Stomach (tissue), 9 donors: ENCODE results near the gene FOXJ3. TPM values are rescaled to one million over a fixed set of nuclear protein-coding genes. Genes with fewer than 3 reads are reported as not detected.

ENCODE experiments used
- DNase-seq, 2 donors: peaks; one replicate each; pipeline versions ENCODE4 v3.0.0 to v3.0.0-alpha.2; 2013 to 2019
- H3K27ac ChIP-seq, 5 donors: fragments of 200-600 bp in 4 of 5; sonication (generic) in 4 of 5; one replicate each; pipeline ENCODE4 v1.5.1; 2013 to 2019; ENCODE audit warnings: mild to moderate bottlenecking in 1 of 5, moderate library complexity in 1 of 5
- H3K27me3 ChIP-seq, 3 donors: fragments of 200-600 bp; sonication (generic); one replicate each; pipeline ENCODE4 v1.5.1; 2017 to 2019; ENCODE audit warnings: mixed run types in 1 of 3
- H3K36me3 ChIP-seq, 4 donors: fragments of 200-600 bp; sonication (generic); 1 replicate in 3 of 4; 2 replicates in 1 of 4; pipeline ENCODE4 v1.5.1; 2016 to 2019
- H3K4me1 ChIP-seq, 4 donors: fragments of 200-600 bp; sonication (generic); one replicate each; pipeline ENCODE4 v1.5.1; 2016 to 2019
- H3K4me3 ChIP-seq, 4 donors: fragments of 200-600 bp; sonication (generic) in 3 of 4; one replicate each; pipeline ENCODE4 v1.5.1; 2016 to 2019; ENCODE audit warnings: mild to moderate bottlenecking in 1 of 4
- H3K9me3 ChIP-seq, 4 donors: fragments of 200-600 bp; sonication (generic); one replicate each; pipeline ENCODE4 v1.5.1; 2016 to 2019
- CTCF ChIP-seq, 7 experiments: fragments of 450-650 bp in 4 of 7; fragments of 200-600 bp in 3 of 7; sonication (generic) in 3 of 7; IDR thresholded peaks; one replicate each; pipeline ENCODE4 v1.5.1; 2016 to 2019; ENCODE audit warnings: antibody characterized with exemption in 7 of 7, control low read depth in 2 of 7, mild to moderate bottlenecking in 1 of 7
- EP300 ChIP-seq: sonication (generic); formaldehyde crosslinking; IDR thresholded peaks from one replicate; pipeline ENCODE4 v1.6.1; 2017; ENCODE audit warnings: antibody characterized with exemption
- POLR2A ChIP-seq, 4 donors: fragments of 450-650 bp; IDR thresholded peaks; one replicate each; pipeline ENCODE4 v1.6.1; 2016; ENCODE audit warnings: antibody characterized with exemption in 4 of 4, control low read depth in 2 of 4, mild to moderate bottlenecking in 1 of 4, moderate library complexity in 1 of 4
- POLR2AphosphoS5 ChIP-seq, 3 donors: sonication (generic); formaldehyde crosslinking; IDR thresholded peaks; one replicate each; pipeline ENCODE4 v1.6.1; 2016; ENCODE audit warnings: antibody characterized with exemption in 3 of 3
- WGBS, 5 donors: extraction: QIAGEN DNeasy Blood & Tissue Kit in 3 of 5; methylation state at CpG; one replicate each; pipeline versions ENCODE4 v1.1.5 to v1.1.7; 2013 to 2018; 5-methylcytosine and 5-hydroxymethylcytosine counted together
- intact Hi-C: fragments of 100-400 bp; cut with DNase I; formaldehyde crosslinking; loops from one replicate; pipeline ENCODE4 v1.15.1; 2023; ENCODE audit warnings: low total_unique reads
- polyA plus RNA-seq, 3 donors: library from polyadenylated mRNA; stranded (reverse); fragments of 200-250 nt; gene quantifications; one replicate each; pipeline ENCODE4 v1.2.3, GENCODE V29; 2013
- total RNA-seq, 5 donors: library from RNA; depleted of rRNA; stranded (reverse); fragments of >200 nt; gene quantifications; one replicate each; pipeline versions ENCODE4 v1.1.0 to v1.2.3, GENCODE V29; 2014 to 2016
- donor health status: healthy with polysubstance abuse.
- donor health status: Bipolar disorder and iron deficiency.
- donor health status: healthy.

FOXJ3 gene
- total and polyA plus RNA-seq, 8 donors: 8.3 to 57.3 (median 12.3) TPM

- Histone ChIP-seq H3K27ac (no peak overlapping the region), H3K27me3 (peaks cover 0 to 53% (median 7%) of the 10 kb centered on the region in 3 donors), H3K36me3 (no peaks in the 10 kb centered on the region), H3K4me3 (no peak overlapping the region), H3K9me3 (no peaks in the 10 kb centered on the region), H3K4me1 (no peaks in the 10 kb centered on the region)
- intact Hi-C loops: loop anchor here (10.0 kb wide), 1 partner anchor 605 kb away; the partner anchor contains the start of gene CLDN19
- WGBS, 5 donors: 87 to 95% (median 92%) methylated on average over 2 of the region's 2 CpGs
- TF ChIP-seq EP300 (no peak), CTCF (IDR thresholded peaks at IDR 0.05) (no peak), POLR2A (IDR thresholded peaks at IDR 0.05) (no peak), POLR2AphosphoS5 (IDR thresholded peaks at IDR 0.05) (no peak)
- DNase-seq: no peak
Measured at GRCh38 chr1:42140191-42140590, 194.8 kb downstream of the FOXJ3 start.

- no peak for DNase-seq
- H3K36me3 ChIP-seq: no peaks in the 10 kb centered on the region
- TF ChIP-seq POLR2A (IDR thresholded peaks at IDR 0.05): no peak
- TF ChIP-seq POLR2AphosphoS5 (IDR thresholded peaks at IDR 0.05): no peak
- no peaks in the 10 kb centered on the region for H3K9me3 ChIP-seq
- H3K27me3 ChIP-seq: peaks cover 0 to 45% (median 2%) of the 10 kb centered on the region in 3 donors
- intact Hi-C loops: no loop called here
- WGBS, 5 donors: 89 to 96% (median 94%) methylated on average over 3 of the region's 3 CpGs
- no peaks in the 10 kb centered on the region for H3K4me1 ChIP-seq
- no peak overlapping the region for H3K27ac ChIP-seq
- H3K4me3 ChIP-seq: no peak overlapping the region
Measured at GRCh38 chr1:42139444-42139843, 195.6 kb downstream of the FOXJ3 start.

- WGBS, 5 donors: 88 to 94% (median 92%) methylated on average over 4 of the region's 4 CpGs
- Histone ChIP-seq H3K4me1 (no peaks in the 10 kb centered on the region), H3K27me3 (peaks cover 0 to 37% (median 0%) of the 10 kb centered on the region in 3 donors), H3K36me3 (no peaks in the 10 kb centered on the region), H3K27ac (no peak overlapping the region), H3K9me3 (no peaks in the 10 kb centered on the region), H3K4me3 (no peak overlapping the region)
- no peak for DNase-seq
- TF ChIP-seq EP300 (no peak), POLR2AphosphoS5 (IDR thresholded peaks at IDR 0.05) (no peak), POLR2A (IDR thresholded peaks at IDR 0.05) (no peak), CTCF (IDR thresholded peaks at IDR 0.05) (no peak)
- intact Hi-C loops: no loop called here
Measured at GRCh38 chr1:42138586-42138985, 196.4 kb downstream of the FOXJ3 start.

GRCh38 chr1:42137766-42138165, 197.3 kb downstream of the FOXJ3 start:
- no peak overlapping the region for H3K27ac ChIP-seq
- H3K4me1 ChIP-seq: no peaks in the 10 kb centered on the region
- 69 to 80% (median 72%) methylated on average over 10 of the region's 10 CpGs for WGBS, 5 donors
- H3K36me3 ChIP-seq: no peaks in the 10 kb centered on the region
- no peaks in the 10 kb centered on the region for H3K9me3 ChIP-seq
- peaks cover 0 to 29% (median 0%) of the 10 kb centered on the region in 3 donors for H3K27me3 ChIP-seq
- TF ChIP-seq CTCF (IDR thresholded peaks at IDR 0.05) (no peak), POLR2A (IDR thresholded peaks at IDR 0.05) (no peak), EP300 (no peak), POLR2AphosphoS5 (IDR thresholded peaks at IDR 0.05) (no peak)
- no peak overlapping the region for H3K4me3 ChIP-seq
- no peak for DNase-seq
- intact Hi-C loops: no loop called here

- no peak for DNase-seq
- no peak overlapping the region for H3K27ac ChIP-seq
- no peaks in the 10 kb centered on the region for H3K4me1 ChIP-seq
- intact Hi-C loops: no loop called here
- no peaks in the 10 kb centered on the region for H3K36me3 ChIP-seq
- H3K4me3 ChIP-seq: no peak overlapping the region
- no peak for TF ChIP-seq EP300
- no peak for TF ChIP-seq CTCF (IDR thresholded peaks at IDR 0.05)
- H3K27me3 ChIP-seq: peaks cover 0 to 16% (median 0%) of the 10 kb centered on the region in 3 donors
- H3K9me3 ChIP-seq: no peaks in the 10 kb centered on the region
Measured at GRCh38 chr1:42136466-42136865, 198.6 kb downstream of the FOXJ3 start.
